ENCODE data around the gene MAD1L1. TPM values are rescaled to one million over a fixed set of nuclear protein-coding genes. Genes with fewer than 3 reads are reported as not detected.

MAD1L1 gene
- total and polyA plus RNA-seq, 2 of the 13 experiments (the other 11 are each of a cell fraction or from before 2014, with no cell fraction given), result 17.4 to 64.7 TPM

GRCh38 chr7:2198206-2198605, 34.5 kb downstream of the MAD1L1 start:
- Histone ChIP-seq H3K27me3 (ENCODE audit: control insufficient read depth in 1 of 2, insufficient read depth in 2 of 2, low read length in 2 of 2) (no peaks in the 10 kb centered on the region), H3K79me2 (ENCODE audit: insufficient read depth, low read length) (peaks cover 11% of the 10 kb centered on the region), H4K20me1 (ENCODE audit: insufficient read depth, low read length) (no peaks in the 10 kb centered on the region), H3K36me3 (replicated peaks in 1 of 2; ENCODE audit: control insufficient read depth in 1 of 2, insufficient read depth in 2 of 2, low read length in 2 of 2) (peaks cover 37 to 55% of the 10 kb centered on the region in 2 experiments; a peak in 4 of 5 replicates), H3K4me2 (ENCODE audit: low read depth, low read length) (no peak overlapping the region), H3K4me3 (replicated peaks in 1 of 3; ENCODE audit: insufficient read depth in 1 of 3, low read depth in 2 of 3, low read length in 3 of 3) (no peak overlapping the region), H2AFZ (ENCODE audit: low read length) (no peak overlapping the region), H3K9ac (ENCODE audit: insufficient read depth, low read depth, low read length) (no peak overlapping the region), H3K4me1 (ENCODE audit: insufficient read depth, low read length) (0 out of 2 replicates have a peak, but pooled peaks cover 8% of the 10 kb centered on the region), H3K9me3 (ENCODE audit: low read length) (peaks cover 8% of the 10 kb centered on the region), H3K27ac (ENCODE audit: extremely low read length, insufficient read depth, low read length) (no peak overlapping the region)
- no peak for TF ChIP-seq ZC3H4 (CRISPR knock-in tag; IDR thresholded peaks at IDR 0.05; ENCODE audit: borderline replicate concordance)
- no peak for TF ChIP-seq ZNF20 (CRISPR knock-in tag; IDR thresholded peaks at IDR 0.05)
- no peak for TF ChIP-seq ZNF350 (CRISPR knock-in tag; IDR thresholded peaks at IDR 0.05; ENCODE audit: borderline replicate concordance, low read depth)
- in situ Hi-C loops (cut with HindIII; ENCODE audit: extremely low pct_ligation_motif_present, low pct_unique_long_range_greater_than_20kb) (no loop called here), intact Hi-C loops (cut with micrococcal nuclease; ENCODE audit: unreplicated experiment) (loop anchor here (5.0 kb wide), 1 partner anchor 91 kb away; no protein-coding TSS in a partner anchor)
- WGBS (ENCODE audit: low lambda C conversion rate), result 100% methylated on average over 1 of the region's 15 CpGs
- CTCF ChIA-PET (ENCODE audit: low intra/inter-chr PET ratio, low total read pairs), result no interaction called here
- POLR2A ChIA-PET, result no interaction called here
- FAIRE-seq, result no peak
- ATAC-seq, result no peak
- no TSS peak for BruUV-seq (replicated peaks)
- DNase-seq (ENCODE audit: low spot score), result no peak

DNA sequence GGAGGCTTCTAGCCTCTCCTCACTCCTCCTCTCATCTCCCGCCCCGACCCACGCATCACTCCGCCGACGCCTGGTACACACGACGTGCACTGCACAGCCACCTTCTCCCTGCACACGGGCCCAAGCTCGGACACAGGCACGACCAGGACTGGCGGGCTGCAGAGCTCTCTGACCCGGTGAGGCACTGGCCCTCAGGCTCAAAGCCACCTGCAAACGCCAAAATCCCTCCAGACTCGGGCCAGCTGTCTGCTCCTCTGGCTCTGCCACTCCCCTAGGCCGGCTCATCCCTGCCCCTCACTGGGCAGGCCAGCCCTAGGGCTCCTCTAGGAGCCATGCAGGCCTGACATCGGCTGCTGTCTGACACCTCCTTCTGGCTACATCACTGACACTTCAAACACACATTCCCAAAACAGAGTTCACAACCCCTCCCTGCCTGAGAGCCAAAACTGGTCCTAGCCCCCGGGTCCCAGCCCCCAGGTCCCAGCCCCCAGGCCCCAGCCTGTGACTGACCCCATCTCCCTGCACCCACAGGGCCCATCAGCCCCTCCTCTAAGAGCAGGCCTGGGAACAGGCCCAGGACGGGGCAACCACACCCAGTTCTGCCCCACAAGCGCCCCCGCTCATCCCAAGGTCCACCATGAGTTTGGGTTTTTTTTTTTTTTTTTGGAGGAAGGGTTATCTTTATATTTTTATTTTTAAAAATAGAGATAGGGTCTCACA, 35.1 kb downstream of the MAD1L1 start:
- in situ Hi-C loops (cut with HindIII; ENCODE audit: extremely low pct_ligation_motif_present, low pct_unique_long_range_greater_than_20kb), result no loop called here
- ChIA-PET CTCF (ENCODE audit: low intra/inter-chr PET ratio, low total read pairs) (no interaction called here), POLR2A (no interaction called here)
- TF ChIP-seq ZNF556 (CRISPR knock-in tag; IDR thresholded peaks at IDR 0.05; ENCODE audit: borderline replicate concordance) (no peak), KDM1A (CRISPR knock-in tag; IDR thresholded peaks at IDR 0.05) (no peak), MAZ (IDR thresholded peaks at IDR 0.05; ENCODE audit: borderline replicate concordance, low read depth, low read length) (no peak), MAZ (CRISPR knock-in tag; IDR thresholded peaks at IDR 0.05; ENCODE audit: low read depth) (no peak), CREBL2 (CRISPR knock-in tag; IDR thresholded peaks at IDR 0.05; ENCODE audit: borderline replicate concordance) (no peak), U2AF2 (IDR thresholded peaks at IDR 0.05; ENCODE audit: low read depth, low read length) (no peak), ARHGAP35 (CRISPR knock-in tag; IDR thresholded peaks at IDR 0.05; ENCODE audit: borderline replicate concordance) (no peak), KLF13 (CRISPR knock-in tag; IDR thresholded peaks at IDR 0.05) (no peak)

More for the DNA sequence above, 35.1 kb downstream of the MAD1L1 start:
- no peak for FAIRE-seq
- H4K20me1 ChIP-seq (ENCODE audit: insufficient read depth, low read length), result no peaks in the 10 kb centered on the region
- no peak overlapping the region for H2AFZ ChIP-seq (ENCODE audit: low read length)
- no peak overlapping the region for H3K27ac ChIP-seq (ENCODE audit: extremely low read length, insufficient read depth, low read length)
- no peak overlapping the region for H3K4me3 ChIP-seq (replicated peaks in 1 of 3; ENCODE audit: insufficient read depth in 1 of 3, low read depth in 2 of 3, low read length in 3 of 3)
- ATAC-seq, result no peak
- intact Hi-C loops (cut with micrococcal nuclease; ENCODE audit: unreplicated experiment), result loop anchor here (5.0 kb wide), 1 partner anchor 90 kb away; no protein-coding TSS in a partner anchor
- peaks cover 8% of the 10 kb centered on the region for H3K79me2 ChIP-seq (ENCODE audit: insufficient read depth, low read length)
- DNase-seq (ENCODE audit: low spot score), result no peak
- peaks cover 8% of the 10 kb centered on the region for H3K9me3 ChIP-seq (ENCODE audit: low read length)
- H3K4me1 ChIP-seq (ENCODE audit: insufficient read depth, low read length), result 0 out of 2 replicates have a peak, but pooled peaks cover 8% of the 10 kb centered on the region
- no TSS peak for BruUV-seq (replicated peaks)
- H3K27me3 ChIP-seq (ENCODE audit: control insufficient read depth in 1 of 2, insufficient read depth in 2 of 2, low read length in 2 of 2), result no peaks in the 10 kb centered on the region
- WGBS (ENCODE audit: low lambda C conversion rate), result 97% methylated on average over 20 of the region's 21 CpGs
- no peak overlapping the region for H3K9ac ChIP-seq (ENCODE audit: insufficient read depth, low read depth, low read length)
- peaks cover 38 to 60% of the 10 kb centered on the region in 2 experiments; a peak in 4 of 5 replicates for H3K36me3 ChIP-seq (replicated peaks in 1 of 2; ENCODE audit: control insufficient read depth in 1 of 2, insufficient read depth in 2 of 2, low read length in 2 of 2)
- no peak overlapping the region for H3K4me2 ChIP-seq (ENCODE audit: low read depth, low read length)

All from HepG2 (cell line).